Liver (tissue), 3 donors: Measurements from ENCODE around the gene KCNQ4.

ENCODE experiments used
- ATF3 ChIP-seq: IDR thresholded peaks from 2 replicates; pipeline ENCODE4 v1.6.1; 2016; ENCODE audit warnings: antibody characterized with exemption
- CTCF ChIP-seq: fragments of 150-350 bp; IDR thresholded peaks from 2 replicates; pipeline ENCODE4 v1.5.1; 2017; ENCODE audit warnings: improper control_type of control experiment, low read depth, low read length; ENCODE audit not compliant: missing input control
- EGR1 ChIP-seq, 2 donors: IDR thresholded peaks; 2 replicates each; pipeline ENCODE4 v1.6.1; 2016 to 2018; ENCODE audit warnings: antibody characterized with exemption in 2 of 2, low read depth in 2 of 2
- FOXA1 ChIP-seq: IDR thresholded peaks from 2 replicates; pipeline ENCODE4 v1.6.1; 2016; ENCODE audit warnings: antibody characterized with exemption
- GABPA ChIP-seq, 2 donors: IDR thresholded peaks in 1 of 2; conservative IDR thresholded peaks in 1 of 2; 2 replicates each; pipeline ENCODE4 v1.6.1; 2016; ENCODE audit warnings: antibody characterized with exemption in 2 of 2, mild to moderate bottlenecking in 1 of 2, moderate library complexity in 1 of 2
- HNF4A ChIP-seq, 2 donors: conservative IDR thresholded peaks; 2 replicates each; pipeline ENCODE4 v1.6.1; 2016; ENCODE audit warnings: antibody characterized with exemption in 2 of 2, mild to moderate bottlenecking in 2 of 2
- RAD21 ChIP-seq, 2 donors: IDR thresholded peaks; 2 replicates each; pipeline ENCODE4 v1.6.1; 2016; ENCODE audit warnings: antibody characterized with exemption in 2 of 2, mild to moderate bottlenecking in 2 of 2
- REST ChIP-seq: IDR thresholded peaks from 2 replicates; pipeline ENCODE4 v1.6.1; 2016; ENCODE audit warnings: antibody characterized with exemption, mild to moderate bottlenecking
- SP1 ChIP-seq: IDR thresholded peaks from 2 replicates; pipeline ENCODE4 v1.6.1; 2018; ENCODE audit warnings: antibody characterized with exemption, mild to moderate bottlenecking
- TAF1 ChIP-seq: conservative IDR thresholded peaks from 2 replicates; pipeline ENCODE4 v1.6.1; 2016; ENCODE audit warnings: antibody characterized with exemption, mild to moderate bottlenecking
- TF ChIP-seq, protein P1 (sequence below): IDR thresholded peaks from 2 replicates; pipeline ENCODE4 v1.6.1; 2016; ENCODE audit warnings: antibody characterized with exemption
- donor health status: healthy.
- donor health status: healthy.

DNA sequence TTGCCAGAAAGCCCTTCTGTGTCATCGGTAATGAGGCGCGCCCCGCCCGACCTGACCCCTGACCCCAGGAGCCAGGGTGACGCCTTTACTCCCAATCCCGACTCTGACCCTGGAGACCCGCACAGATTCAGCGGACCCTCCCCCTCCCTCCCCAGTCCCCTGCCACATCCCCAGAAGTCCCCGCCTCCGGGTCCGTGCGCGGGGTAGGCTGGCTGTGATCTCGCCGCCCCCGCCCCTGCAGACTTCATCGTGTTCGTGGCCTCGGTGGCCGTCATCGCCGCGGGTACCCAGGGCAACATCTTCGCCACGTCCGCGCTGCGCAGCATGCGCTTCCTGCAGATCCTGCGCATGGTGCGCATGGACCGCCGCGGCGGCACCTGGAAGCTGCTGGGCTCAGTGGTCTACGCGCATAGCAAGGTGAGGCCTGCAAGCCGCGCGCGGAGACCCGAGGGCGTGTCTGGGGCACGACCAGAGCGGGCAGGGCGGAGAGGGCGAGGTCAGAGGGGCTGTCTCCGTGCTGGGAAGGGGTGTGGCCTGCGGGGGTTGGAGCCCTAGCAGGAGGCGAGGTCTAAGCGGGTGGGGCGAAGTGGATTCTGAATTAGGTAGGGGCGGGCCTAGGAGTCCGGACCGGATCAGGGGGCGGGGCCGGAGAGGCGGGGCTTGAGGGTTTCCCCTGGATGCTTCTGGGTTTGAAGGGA, 34.8 kb downstream of the KCNQ4 start:
- TF ChIP-seq CTCF (no peak), REST (no peak), FOXA1 (no peak), SP1 (peak; percentile 47), ATF3 (no peak), TAF1 (no peak), RAD21 (IDR thresholded peaks at IDR 0.05) (no peak), HNF4A (conservative IDR thresholded peaks at IDR 0.05) (peak in 1 of 2 donors; percentile 20), GABPA (IDR thresholded peaks at IDR 0.05 in 1 of 2, conservative IDR thresholded peaks at IDR 0.05 in 1 of 2) (no peak), EGR1 (IDR thresholded peaks at IDR 0.05; ENCODE audit: low read depth in 2 of 2) (no peak)
- TF ChIP-seq, protein P1, sequence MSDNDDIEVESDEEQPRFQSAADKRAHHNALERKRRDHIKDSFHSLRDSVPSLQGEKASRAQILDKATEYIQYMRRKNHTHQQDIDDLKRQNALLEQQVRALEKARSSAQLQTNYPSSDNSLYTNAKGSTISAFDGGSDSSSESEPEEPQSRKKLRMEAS: no peak
